Aortic smooth muscle cell (primary cell): Measurements from ENCODE around the gene KCNJ16. TPM values are rescaled to one million over a fixed set of nuclear protein-coding genes. Genes with fewer than 3 reads are reported as not detected.

Source experiments
- total RNA-seq: library from RNA; depleted of rRNA; stranded (reverse); fragments of >200 nt; gene quantifications from 2 replicates; pipeline ENCODE4 v1.2.3, GENCODE V29; 2014

The KCNJ16 gene
- total RNA-seq, result not detected in 2 replicates

DNA sequence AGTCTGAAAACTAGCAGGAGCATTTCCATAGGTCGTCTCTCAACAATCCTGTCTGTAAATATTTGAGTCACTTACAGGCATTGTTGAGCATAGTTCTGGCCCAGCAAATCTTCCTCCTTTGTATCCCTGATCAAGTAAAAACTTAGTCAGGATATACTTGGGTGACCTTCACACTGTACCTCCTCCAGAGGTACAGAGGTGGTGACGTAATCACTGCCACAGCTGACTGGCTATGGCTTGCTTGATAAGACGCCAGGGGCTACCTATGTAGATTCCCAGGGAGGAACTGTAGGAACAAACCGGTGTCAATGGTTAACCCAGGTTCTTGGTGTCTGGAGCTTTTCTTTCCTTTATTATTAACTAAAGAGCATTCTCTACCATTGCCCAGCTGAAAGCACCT, at the start of gene KCNJ16:
Gene KCNJ16 (plus strand): TSS at position 270 of the 400 bp plus-strand sequence. CDS start 56,863 bp downstream, outside the sequence.

DNA sequence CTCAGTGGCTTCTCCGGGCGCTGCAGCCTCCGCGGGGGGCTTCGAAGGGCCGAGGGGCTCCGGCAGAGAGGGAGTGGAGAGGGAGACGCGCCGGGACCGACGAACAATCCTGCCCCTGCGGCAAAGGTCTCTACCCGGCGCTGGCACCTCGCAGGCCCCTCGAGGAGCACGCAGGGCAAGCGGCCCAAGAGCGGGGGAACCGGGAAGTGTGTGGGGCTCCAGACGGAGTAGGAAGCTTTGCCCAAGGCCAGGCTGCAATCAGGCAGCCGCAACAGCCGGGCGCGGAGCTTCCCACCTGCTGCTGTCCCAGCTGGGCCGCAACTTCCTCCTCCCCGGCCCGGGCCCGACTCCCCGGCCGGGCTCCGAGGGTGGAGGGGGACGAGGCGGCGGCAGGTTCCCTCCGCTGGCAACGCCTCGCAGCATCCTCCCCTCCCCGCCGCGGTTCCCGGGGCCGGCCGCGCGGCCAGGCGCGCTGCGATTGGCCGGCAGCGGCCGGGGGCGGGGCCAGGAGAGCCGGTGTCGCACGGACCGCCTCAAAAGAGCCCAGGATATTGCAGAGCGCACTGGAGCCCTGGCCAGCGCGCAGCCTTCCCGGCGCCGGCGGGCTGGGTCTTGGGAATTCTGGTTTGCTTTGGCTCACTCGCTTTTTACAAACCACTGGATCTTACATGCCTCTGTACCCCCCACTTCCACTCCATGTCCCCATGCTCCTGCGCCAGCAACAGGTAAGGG, 94.1 kb downstream of the KCNJ16 start, which contains the start of gene KCNJ2:
Gene KCNJ2 (plus strand): TSS at position 556 of the 732 bp plus-strand sequence. CDS start 5,508 bp downstream, outside the sequence.

Other genes starting within 250 kb of the KCNJ16 start
- 0.25 and 0.53 TPM in 2 replicates for gene KCNJ2, start 94.3 kb downstream of the KCNJ16 start, total RNA-seq